NOMO-1 treated with DMSO at 0.1 percent for 48 hours (cell line): ENCODE data around the gene CHRM4.

Experiments used
- DNase-seq: peaks from one replicate; lab custom pipeline; 2025; ENCODE audit not compliant: unreplicated experiment; lab: John Stamatoyannopoulos, UW

Gene CHRM4

DNA sequence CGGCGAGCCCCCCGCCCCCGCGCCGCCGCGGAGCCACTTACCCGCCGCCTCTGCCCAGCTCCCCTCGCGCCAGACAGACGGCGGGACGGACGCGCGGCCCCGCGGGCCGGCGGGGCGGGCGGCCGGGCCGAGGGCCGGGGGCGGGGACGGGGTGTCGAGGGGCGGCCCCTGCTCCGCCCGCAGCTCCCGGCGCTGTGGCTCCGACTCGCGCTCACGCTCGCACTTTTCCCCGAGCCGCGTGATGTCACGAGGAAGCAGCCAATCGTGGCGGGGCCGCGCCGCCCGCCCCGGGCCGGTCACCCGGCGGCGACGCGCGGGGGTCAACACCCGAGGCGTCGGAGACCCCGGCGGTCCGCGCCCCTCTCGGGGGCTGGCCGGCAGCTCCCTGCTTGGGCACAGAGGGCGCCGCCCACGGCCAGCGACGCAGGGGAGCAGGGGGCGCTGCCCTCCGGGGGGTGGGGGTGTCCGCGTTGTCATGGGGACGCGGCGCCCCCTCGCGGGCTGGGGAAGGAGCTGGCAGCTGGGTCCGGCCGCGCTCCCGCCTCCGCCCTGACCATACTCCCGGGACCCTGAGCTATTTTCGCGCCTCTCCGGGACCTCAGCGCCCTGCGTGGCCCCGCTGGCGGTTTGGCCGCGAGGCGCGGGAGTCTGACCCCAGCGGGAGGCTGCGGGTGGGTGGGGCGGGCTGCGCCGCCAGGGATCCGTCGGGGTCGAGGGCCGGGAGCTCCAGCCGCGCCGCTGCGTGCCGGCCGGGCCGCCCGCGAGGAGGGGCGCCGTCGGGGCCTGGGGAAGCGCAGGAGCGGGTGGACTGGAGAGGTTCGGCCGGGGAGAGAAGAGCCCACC, at the start of gene CHRM4:
Gene CHRM4 (minus strand): TSS at position 199 of the 843 bp plus-strand sequence. CDS start 5,219 bp downstream, outside the sequence.
- peak; percentile 17 for DNase-seq

DNA sequence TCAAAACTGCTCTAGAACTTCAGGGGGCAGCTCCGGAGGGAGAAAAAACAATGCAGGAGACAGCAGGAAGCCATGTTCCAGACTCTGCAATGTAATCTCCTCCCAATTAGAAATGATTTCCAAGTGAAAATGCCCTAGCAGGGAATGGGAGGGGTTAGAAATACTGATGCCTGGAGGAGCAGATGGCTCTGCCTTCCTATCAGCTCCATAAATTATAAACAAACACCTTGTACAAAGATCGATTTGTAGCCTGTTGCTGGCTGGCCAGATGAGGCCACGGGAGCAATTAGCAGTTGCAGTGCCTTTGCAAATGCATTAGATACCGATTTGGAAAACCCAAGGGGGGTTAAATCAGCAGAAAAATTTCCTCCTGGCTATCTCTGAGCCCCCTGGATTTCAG, 46.6 kb upstream of the CHRM4 start:
- no peak for DNase-seq

DNA sequence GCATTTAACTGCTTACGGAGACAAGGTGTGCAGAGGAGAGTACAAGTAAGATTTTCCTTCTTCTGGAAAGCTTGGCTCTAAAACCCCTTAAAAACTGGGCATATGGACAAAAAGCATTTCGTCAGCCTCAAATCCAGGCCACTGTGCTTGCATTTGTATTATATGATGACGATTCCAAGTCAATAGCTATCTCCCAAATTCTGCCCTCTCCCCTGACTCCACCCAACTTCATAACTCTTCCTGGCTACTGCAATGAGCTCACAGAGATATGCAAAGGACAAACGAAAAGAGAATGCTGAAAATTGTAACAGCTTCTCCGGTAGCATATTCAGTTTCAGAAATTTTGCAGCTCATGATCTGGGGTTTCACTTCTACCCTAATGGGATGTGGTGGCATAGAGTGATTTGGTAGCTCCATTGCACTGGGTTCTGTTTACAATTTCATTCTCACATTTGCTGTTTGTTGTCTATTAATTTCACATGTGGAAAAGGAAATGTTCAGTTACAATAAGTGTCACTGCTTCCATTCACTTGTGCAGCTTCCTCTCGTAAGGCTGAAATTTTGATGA, 45.6 kb upstream of the CHRM4 start:
- DNase-seq = no peak

DNA sequence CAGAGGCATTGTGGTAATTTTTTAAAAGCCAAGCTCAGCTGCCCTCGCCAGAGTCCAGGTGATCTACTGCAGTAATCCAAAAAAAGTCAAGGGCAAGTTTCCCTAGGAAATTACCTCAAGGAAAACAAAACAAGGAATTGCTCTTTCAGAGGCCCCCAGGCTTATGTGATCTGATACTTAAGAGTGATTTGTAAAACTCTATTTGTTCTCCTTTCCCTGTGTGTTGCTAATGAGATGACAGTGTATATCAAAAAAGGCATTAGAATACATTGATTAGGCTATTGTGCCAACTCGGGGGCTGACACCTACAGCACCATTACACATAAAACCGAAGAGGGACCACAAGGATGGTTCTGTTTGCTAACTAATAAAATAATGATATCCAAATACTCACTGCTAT, 44.5 kb upstream of the CHRM4 start:
- DNase-seq = no peak

DNA sequence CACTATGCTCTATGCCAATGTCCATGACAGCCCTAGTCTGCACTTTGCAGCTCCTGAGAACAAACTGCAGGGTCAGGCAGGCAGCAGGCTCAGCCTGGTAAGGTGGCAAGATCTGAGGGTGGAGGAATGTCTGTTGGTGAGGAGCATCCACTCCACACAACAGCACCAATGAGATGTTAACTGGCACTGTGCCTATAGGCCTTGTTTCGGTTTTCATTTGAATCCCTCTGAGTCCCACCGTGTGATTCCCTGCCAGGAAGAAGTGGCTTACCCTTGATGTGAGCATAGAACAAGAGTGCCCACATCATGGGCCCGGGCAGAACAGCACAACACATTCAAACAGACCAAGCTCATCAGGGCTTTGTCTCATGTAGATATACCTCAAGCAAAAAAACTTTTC, 44.1 kb upstream of the CHRM4 start:
- no peak for DNase-seq

DNA sequence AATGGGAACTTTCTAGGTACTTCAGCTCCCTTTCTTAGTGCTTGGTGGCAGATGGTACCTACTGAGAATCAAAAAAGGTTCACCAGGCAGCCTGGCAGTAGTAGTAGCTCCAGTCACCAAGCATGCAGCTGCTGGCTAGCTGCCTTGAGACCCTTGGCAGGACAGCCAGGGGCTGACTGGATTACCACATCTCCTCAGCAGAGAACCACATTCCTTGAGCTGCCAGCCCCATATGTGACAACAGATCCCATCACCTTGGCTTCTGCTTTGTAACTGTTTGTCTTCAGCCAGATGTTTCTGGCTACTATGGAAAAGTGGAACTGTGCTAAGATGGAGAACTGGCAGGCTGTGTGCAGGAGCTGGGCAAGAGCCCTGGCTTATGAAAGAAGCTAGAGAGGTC, 39.6 kb upstream of the CHRM4 start:
- DNase-seq = no peak

DNA sequence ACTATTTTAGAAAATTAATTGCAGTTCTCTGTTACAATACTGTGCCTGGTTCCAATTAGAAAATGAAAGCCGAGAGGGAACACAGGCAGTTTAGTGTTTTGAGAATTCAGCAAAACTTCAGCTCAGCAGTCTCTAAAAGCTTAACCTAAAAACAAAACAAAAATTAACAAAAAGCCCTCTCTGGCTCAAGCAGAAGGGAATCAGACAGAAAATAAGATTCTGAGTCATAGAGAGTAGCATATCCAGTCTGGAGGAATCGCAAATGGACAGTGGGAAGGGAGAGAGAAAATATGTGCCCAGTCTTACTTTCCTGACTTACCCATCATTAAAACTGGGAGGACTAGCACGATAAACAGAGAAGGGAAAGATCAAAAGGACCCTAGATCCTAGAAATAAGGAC, 38.1 kb upstream of the CHRM4 start:
- no peak for DNase-seq

DNA sequence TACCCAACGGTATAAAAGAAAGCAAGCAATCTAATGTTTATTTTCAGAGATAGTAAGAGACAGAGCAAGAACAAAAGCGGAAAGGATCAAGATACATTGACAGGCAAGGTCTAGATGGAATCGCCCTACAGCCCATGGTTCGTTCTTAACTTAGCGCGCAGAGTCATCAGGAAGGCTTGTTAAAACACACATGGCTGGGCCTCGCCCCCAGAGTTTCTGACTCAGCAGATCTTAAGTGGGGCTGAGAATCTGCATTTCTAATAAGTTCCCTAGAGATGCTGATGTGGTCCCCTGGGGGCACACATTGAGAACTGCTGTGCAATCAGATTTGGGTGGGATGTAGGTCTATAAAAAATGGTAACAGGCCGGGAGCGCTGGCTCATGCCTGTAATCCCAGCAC, 35.8 kb upstream of the CHRM4 start:
- no peak for DNase-seq

DNA sequence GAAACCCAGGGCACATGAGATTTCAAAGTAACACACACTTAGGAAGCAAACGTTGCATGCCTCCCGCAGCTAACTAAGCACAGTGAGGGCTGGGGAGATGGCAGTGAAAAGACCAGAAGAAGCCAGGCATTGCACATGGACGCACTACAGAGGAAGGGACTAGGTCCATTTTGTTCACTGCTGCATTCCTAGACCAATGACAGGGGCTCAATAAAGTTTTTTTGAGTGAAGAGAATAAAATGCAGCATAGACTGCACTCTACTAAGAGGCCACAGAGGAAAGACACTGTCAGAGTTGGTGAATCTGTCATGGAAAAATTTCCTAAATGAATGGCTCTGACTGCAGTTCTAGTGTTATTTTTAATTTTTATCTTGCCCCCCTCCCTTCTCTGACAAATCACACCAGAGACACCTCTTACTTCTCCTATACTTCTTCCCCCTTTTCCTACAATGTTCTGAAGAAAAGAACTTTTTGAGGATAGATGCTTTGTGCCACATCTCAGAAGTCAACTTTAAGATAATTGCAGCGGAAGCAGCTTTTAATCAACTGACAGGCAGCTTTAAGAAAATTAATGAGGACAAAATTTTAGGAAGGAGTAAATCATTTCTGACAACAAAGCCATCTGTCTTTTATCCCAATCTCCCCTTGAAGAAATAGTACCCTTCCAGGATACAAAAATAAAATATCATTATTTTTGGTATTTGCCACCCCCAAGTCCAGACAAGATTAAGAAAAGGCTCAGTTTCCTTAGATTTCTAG, 34.8 kb upstream of the CHRM4 start:
- no peak for DNase-seq

DNA sequence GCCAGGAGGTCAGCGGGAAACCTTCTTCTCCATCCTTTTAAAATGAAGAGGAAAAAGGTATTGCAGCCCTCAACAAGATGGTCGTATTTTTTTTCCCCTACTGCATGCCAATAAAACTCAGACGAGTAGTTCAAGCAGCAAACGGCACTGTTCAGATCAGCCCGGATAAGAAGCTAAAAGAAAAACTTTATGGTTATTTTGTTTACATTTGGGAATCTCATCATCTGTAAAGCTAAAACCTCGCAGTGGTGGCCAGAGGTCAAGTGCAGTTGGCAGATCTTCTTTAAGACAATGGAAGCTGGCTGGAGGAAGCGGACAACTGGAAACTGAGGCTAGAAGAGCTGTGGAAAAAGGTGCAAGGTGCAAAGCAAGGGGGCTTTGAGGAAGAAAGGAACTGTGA, 31.0 kb upstream of the CHRM4 start:
- DNase-seq = no peak

DNA sequence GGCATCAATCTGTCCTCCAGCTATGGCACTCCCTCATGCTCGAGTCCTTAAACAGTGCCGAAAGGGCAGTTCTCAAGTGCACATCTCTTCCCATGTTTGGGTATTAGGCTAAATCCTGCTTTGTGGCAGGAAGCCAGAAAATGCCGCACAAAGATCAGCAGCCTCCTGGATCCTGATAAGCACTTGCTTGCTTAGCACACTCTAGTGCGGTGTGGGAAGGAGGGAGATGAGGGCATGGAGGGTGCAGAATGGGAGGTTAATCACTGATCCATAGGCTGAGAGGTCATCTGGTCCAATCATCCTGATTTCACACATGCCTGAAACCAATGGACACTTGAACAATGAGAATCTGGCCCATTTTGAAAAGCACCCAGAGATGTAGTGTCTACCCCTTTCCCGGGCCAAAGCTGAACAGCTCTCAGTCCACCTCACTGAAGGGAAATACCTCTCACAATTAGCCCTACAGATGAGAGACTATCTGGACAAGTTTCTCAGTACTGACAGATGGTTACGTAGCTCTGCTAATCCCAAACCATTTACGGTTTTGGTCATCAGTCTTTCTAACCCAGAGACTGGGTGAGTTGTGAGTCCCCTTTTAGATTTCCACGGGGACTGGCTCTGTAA, 29.8 kb upstream of the CHRM4 start:
- no peak for DNase-seq

DNA sequence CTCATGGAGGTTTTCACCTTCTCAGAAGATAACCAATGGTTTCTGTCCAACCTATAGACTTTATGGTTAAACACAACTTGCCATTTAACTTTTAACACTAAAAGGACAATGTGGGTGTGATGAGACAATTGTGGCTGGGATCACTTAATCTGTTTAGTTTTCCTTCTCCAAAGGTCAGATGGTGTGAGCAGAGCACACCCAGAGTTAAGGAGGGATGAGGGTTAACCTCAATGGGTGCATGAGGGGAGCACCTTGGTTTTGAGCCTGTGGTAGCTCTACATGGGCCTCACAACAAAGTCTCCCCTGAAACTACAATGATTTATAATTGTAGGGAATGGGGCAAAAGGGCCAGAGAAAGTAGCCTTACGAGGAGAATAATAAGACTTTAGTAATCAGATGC, 28.9 kb upstream of the CHRM4 start:
- no peak for DNase-seq

DNA sequence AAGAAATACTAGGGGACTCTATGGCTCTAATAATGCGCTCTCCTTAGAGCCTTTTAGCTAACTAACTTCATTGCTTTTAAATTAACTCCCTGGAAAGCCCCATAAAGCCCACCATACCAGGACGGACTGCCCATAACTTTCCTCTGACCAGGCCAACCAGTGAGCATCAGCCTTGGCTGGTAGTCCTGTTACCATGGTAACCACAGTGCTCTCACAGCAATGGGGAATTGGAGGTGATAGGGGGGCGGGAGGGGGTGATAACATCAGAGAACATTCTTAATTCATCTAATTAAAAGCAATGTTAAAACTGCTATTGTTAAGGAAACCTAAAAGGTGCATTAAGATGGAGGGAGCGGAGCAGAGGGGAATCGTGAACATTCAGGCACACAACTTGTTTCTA, 27.2 kb upstream of the CHRM4 start:
- no peak for DNase-seq

DNA sequence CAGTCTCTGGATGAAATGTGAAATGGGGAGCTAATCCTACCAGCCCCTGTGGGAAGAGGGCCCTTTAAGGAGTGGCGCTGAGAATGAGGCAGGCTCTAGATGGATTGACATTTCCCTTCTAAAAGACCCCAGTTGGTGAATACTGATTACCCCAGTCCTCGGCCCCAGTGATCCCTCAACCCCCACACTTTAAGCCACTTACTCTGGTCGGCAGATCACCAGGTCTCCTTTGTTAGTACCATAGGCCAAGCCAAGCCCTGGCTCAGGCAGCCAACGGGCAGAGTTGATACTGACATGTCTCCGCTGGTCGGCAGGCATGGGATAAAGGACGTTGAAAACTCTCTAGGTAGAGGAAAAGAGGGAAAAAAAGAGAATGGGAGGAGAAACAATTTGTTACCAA, 26.1 kb upstream of the CHRM4 start:
- no peak for DNase-seq

DNA sequence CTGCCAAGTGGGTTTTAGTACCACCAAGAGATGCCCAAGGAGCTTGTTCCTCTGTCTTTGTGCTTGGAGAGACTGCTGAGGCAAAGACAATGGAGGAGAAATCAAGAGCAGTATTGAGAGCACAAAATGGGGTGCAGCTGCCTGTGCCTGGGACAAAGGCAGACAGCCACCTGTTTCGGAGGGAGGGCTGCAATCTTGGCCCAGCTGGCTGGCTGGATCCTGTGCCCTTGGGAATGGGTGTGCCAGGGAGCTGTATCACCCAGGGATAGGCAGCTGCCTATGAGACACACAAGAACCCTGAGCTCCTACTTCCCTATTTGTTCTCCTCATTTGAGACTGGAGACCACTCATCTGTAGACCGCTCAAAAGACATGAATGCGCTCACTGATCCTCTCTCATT, 23.3 kb upstream of the CHRM4 start:
- DNase-seq = no peak

DNA sequence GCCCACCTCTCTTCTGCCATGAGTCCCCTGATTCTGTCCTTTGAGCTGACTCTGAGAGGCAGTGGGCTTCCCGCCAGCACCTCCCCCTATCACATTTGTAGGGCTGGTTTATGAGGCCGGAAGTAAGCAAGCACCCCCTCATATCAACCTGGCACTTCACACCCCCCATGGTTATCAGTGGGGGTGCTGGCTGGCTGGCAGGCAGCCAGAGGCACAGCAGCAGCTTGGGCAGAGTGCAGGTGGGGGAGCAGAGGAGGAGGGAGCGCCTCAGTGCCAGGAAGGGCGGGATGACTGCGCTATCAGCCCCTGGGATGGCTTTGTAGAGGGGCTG, 22.9 kb upstream of the CHRM4 start:
- DNase-seq = no peak

DNA sequence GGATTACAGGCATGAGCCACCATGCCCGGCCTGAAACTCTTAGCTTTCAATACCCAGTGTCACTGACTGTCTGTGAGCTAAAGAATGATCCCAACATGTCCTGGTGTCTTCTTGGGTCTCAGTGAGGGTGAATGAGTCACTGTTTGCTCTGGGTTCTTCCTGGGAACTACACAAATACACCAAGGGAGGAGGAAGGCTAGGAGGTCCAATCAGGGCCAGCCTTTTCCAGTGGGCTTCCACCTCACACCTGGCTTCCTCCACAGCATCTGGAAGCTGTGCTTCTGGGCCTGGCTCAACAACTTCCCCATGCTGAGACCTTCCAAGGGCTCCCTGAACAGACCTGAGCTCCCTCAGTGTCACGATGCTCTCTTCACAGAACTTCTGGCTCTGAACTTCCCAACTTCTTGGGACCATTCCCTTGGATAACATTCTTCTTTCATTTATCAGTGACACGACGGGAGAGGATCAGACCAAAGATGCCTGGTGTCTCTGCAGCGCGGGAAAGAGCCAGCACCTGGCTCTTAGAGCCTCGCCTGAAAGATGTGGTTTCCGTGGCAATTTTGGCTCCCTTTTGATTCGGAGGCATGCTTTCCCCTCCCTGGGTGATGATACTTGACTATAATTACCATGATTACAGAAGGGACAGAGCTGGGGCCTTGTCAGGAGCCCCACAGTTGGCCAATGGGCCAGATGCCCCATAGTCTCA, 22.3 kb upstream of the CHRM4 start:
- no peak for DNase-seq

DNA sequence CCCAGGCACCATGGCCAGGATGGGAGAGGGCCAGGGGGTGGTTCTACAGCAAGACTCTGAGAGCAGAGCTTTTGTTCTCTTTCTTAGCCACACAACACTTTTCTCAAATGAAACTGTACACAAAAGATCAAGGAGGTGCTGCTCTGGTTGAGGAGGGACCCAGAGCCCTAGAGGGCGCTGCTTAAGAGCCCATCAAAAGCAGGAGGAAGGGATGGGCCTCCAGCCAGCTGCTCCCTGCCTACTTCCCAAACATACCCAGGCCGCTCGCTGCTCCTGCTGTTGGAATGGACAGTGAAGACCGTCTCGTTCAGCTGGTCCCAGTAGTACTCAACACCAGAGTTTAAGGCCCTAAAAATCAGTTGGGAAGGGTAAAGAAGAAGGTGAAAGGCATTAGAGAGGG, 18.4 kb upstream of the CHRM4 start:
- DNase-seq = no peak

DNA sequence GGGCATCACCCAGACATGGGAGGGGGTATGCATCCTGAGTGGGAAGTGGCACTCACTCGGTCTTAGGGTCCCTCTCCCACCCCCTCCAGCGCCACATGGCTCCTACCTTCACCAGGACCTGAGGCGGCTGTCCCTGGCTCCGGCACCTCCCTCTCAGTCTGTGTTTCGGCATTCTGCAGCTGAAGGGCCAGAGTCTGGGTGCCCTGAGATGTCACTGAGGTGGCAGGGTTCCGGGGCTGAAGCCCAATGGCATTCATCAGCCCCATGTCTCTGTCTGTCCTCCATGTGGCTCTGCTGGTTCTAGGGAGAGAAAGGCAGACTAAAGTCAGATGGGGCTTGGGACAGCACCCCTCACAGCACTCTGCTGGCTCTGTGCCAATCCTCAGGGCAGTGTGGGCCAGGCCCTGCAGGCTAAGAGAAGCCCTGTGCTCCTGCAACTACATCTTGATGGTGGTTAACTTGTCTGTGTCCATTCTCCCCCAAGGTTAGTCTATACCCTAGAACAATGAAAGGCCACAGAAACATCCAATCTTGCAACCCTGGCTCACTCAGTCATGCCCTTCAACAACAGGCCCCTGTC, 16.9 kb upstream of the CHRM4 start:
- no peak for DNase-seq

DNA sequence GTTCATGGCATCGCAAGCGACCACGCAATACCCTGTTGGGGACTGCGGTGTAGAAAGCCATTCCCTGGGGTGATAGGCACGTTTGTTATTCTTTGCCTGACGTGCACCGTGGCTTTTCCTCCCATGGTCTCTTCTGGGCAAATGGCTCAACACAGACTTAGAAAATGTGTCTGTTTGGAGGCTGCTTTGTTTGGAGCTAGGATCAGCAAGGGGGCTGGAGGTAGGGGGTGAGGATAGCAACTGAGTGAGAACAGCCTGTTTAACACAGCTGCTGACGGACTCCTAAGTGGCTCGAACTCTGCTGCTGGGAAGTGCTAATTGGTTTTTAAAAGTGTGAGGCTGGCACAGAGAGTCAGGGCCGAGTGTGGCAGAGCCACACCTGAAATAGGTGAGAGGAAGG, 16.1 kb upstream of the CHRM4 start:
- no peak for DNase-seq

DNA sequence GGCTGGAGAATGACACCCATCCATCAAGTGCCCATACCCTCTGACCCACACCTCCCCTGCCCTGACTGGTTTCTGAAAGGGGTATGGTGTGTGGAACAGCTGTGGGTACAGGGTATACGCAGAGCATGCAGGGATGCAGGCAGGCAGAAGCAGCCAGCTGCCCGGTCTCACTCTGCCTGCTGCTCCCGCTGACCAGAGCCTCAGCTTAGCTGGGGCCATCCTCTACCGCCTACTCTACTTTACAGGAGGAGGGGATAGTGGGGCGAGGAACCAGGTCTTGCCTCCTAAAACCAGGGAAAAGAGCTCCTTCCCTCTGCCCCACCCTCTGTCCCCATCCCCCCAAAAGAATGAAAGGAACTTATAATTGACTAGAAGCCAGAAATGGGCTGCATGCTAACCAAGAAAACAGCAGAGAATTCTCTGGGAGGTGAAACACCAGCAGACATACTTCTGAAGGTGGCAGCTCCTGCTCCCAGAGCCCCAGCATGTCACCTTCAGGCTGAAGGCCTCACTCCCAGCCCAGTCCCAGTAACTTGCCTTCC, 13.0 kb upstream of the CHRM4 start:
- no peak for DNase-seq
